ENCODE data around the gene SPEF2. TPM values are rescaled to one million over a fixed set of nuclear protein-coding genes. Genes with fewer than 3 reads are reported as not detected.

Gene SPEF2
- total RNA-seq, 2 experiments from 2014 or later = 3.2 TPM

- intact Hi-C loops (cut with DNase I, micrococcal nuclease) = loop anchor here in 1 of 2 experiments (1.0 kb wide), 1 partner anchor 26 kb away; no protein-coding TSS in a partner anchor
- DNase-seq = peak in 4 of 14 experiments; percentile 15 to 43 (median 25)
- H3K27me3 Mint-ChIP-seq = no peaks in the 10 kb centered on the region
- ATAC-seq (ENCODE audit: poor library complexity) = peak; percentile 71
- Histone ChIP-seq H3K27ac (ENCODE audit: low read depth in 1 of 2, low read length in 2 of 2) (no peak overlapping the region), H3K4me3 (ENCODE audit: low read length) (no peak overlapping the region), H3K4me1 (ENCODE audit: insufficient read depth, low read length) (peaks cover 40% of the 10 kb centered on the region), H3K27me3 (ENCODE audit: control insufficient read depth in 1 of 2, insufficient read depth in 2 of 2, low read length in 2 of 2) (no peaks in the 10 kb centered on the region), H3K9me3 (ENCODE audit: control insufficient read depth in 1 of 2, insufficient read depth in 1 of 2, low read length in 2 of 2) (no peaks in the 10 kb centered on the region), H3K36me3 (ENCODE audit: insufficient read depth, low read length) (no peaks in the 10 kb centered on the region)
- peak overlapping the region; percentile 64 for H3K4me3 Mint-ChIP-seq
- no peak for TF ChIP-seq CTCF (IDR thresholded peaks at IDR 0.05)
- no peaks in the 10 kb centered on the region for H3K36me3 Mint-ChIP-seq (ENCODE audit: low read depth)
- POLR2A ChIA-PET = interaction anchor here (0.8 to 11.8 kb wide), 10 partner anchors 8 to 120 kb away, joined by 3 to 384 read pairs (median 4); partner anchors contain the start of gene IL7R
- peak overlapping the region; percentile 79 for H3K27ac Mint-ChIP-seq
- peaks cover 86% of the 10 kb centered on the region for H3K4me1 Mint-ChIP-seq (ENCODE audit: low read depth)
- CTCF ChIA-PET = interaction anchor here (0.8 to 1.5 kb wide), 4 partner anchors 8 to 139 kb away, joined by 3 to 5 read pairs (median 3); no protein-coding TSS in a partner anchor
- no peaks in the 10 kb centered on the region for H3K9me3 Mint-ChIP-seq
Measured at GRCh38 chr5:35785601-35786085, 168.0 kb downstream of the SPEF2 start.

- Histone ChIP-seq H3K4me3 (ENCODE audit: low read length) (no peak overlapping the region), H3K27ac (ENCODE audit: low read depth in 1 of 2, low read length in 2 of 2) (no peak overlapping the region), H3K9me3 (ENCODE audit: control insufficient read depth in 1 of 2, insufficient read depth in 1 of 2, low read length in 2 of 2) (no peaks in the 10 kb centered on the region), H3K4me1 (ENCODE audit: insufficient read depth, low read length) (peaks cover 38% of the 10 kb centered on the region), H3K27me3 (ENCODE audit: control insufficient read depth in 1 of 2, insufficient read depth in 2 of 2, low read length in 2 of 2) (no peaks in the 10 kb centered on the region), H3K36me3 (ENCODE audit: insufficient read depth, low read length) (no peaks in the 10 kb centered on the region)
- Mint-ChIP-seq H3K9me3 (no peaks in the 10 kb centered on the region), H3K4me1 (ENCODE audit: low read depth) (peaks cover 84% of the 10 kb centered on the region), H3K4me3 (peak overlapping the region; percentile 18), H3K27me3 (no peaks in the 10 kb centered on the region), H3K36me3 (ENCODE audit: low read depth) (no peaks in the 10 kb centered on the region), H3K27ac (peak overlapping the region; percentile 78)
- no peak for ATAC-seq (ENCODE audit: poor library complexity)
- ChIA-PET CTCF (no interaction called here), POLR2A (interaction anchor here (1.0 to 3.6 kb wide), 5 partner anchors 9 to 81 kb away, joined by 4 to 23 read pairs (median 13); no protein-coding TSS in a partner anchor)
- intact Hi-C loops (cut with DNase I, micrococcal nuclease) = no loop called here
- DNase-seq = no peak
- TF ChIP-seq CTCF (IDR thresholded peaks at IDR 0.05) = no peak
Measured at GRCh38 chr5:35788724-35789123, 171.1 kb downstream of the SPEF2 start.

GRCh38 chr5:35789732-35790456 is 172.2 kb downstream of the SPEF2 start:
- H3K27ac Mint-ChIP-seq = peak overlapping the region; percentile 78
- no peaks in the 10 kb centered on the region for H3K9me3 ChIP-seq (ENCODE audit: control insufficient read depth in 1 of 2, insufficient read depth in 1 of 2, low read length in 2 of 2)
- peak overlapping the region; percentile 67 for H3K4me3 Mint-ChIP-seq
- peaks cover 86% of the 10 kb centered on the region for H3K4me1 Mint-ChIP-seq (ENCODE audit: low read depth)
- ATAC-seq (ENCODE audit: poor library complexity) = peak; percentile 57
- POLR2A ChIA-PET = interaction anchor here (0.8 to 3.6 kb wide), 17 partner anchors 10 to 1919 kb away, joined by 3 to 23 read pairs (median 7); partner anchors contain the start of gene IL7R
- H3K9me3 Mint-ChIP-seq = no peaks in the 10 kb centered on the region
- peaks cover 40% of the 10 kb centered on the region for H3K4me1 ChIP-seq (ENCODE audit: insufficient read depth, low read length)
- no peak for TF ChIP-seq CTCF (IDR thresholded peaks at IDR 0.05)
- intact Hi-C loops (cut with DNase I, micrococcal nuclease) = no loop called here
- no peaks in the 10 kb centered on the region for H3K36me3 ChIP-seq (ENCODE audit: insufficient read depth, low read length)
- no peaks in the 10 kb centered on the region for H3K27me3 ChIP-seq (ENCODE audit: control insufficient read depth in 1 of 2, insufficient read depth in 2 of 2, low read length in 2 of 2)
- DNase-seq = peak in 2 of 14 experiments; percentile 50 to 66
- H3K4me3 ChIP-seq (ENCODE audit: low read length) = no peak overlapping the region
- H3K27me3 Mint-ChIP-seq = no peaks in the 10 kb centered on the region
- peak overlapping the region in 1 of 2 donors; percentile 13 for H3K27ac ChIP-seq (ENCODE audit: low read depth in 1 of 2, low read length in 2 of 2)
- CTCF ChIA-PET = interaction anchor here (0.8 to 2.0 kb wide), 9 partner anchors 9 to 139 kb away, joined by 3 to 9 read pairs (median 4); no protein-coding TSS in a partner anchor
- no peaks in the 10 kb centered on the region for H3K36me3 Mint-ChIP-seq (ENCODE audit: low read depth)
